Esophagus (tissue), 2 donors: ENCODE results near the gene ELN. TPM values are rescaled to one million over a fixed set of nuclear protein-coding genes. Genes with fewer than 3 reads are reported as not detected.
"Not testable (repeated sequence)": the region's sequence is repeated elsewhere in the genome, so short reads cannot be mapped to it uniquely, and the experiment has no call there.

Experiments used
- H3K27ac ChIP-seq, 2 donors: one replicate each; pipeline ENCODE4 v1.5.1; 2013; ENCODE audit warnings: low read depth in 2 of 2, mild to moderate bottlenecking in 2 of 2, inconsistent platforms in 1 of 2, low read length in 1 of 2, moderate library complexity in 1 of 2
- H3K27me3 ChIP-seq, 2 donors: one replicate each; pipeline ENCODE4 v1.6.1; 2013; ENCODE audit warnings: low read length in 2 of 2, control low read depth in 1 of 2, mild to moderate bottlenecking in 1 of 2; ENCODE audit not compliant: insufficient read depth in 2 of 2, control insufficient read depth in 1 of 2
- H3K36me3 ChIP-seq, 2 donors: one replicate each; pipeline ENCODE4 v1.6.1; 2013; ENCODE audit warnings: low read length in 1 of 2; ENCODE audit not compliant: control insufficient read depth in 2 of 2, insufficient read depth in 2 of 2
- H3K4me1 ChIP-seq, 2 donors: one replicate each; pipeline ENCODE4 v1.6.1; 2013; ENCODE audit warnings: low read length in 1 of 2; ENCODE audit not compliant: control insufficient read depth in 2 of 2, insufficient read depth in 2 of 2
- H3K4me3 ChIP-seq, 2 donors: one replicate each; pipeline ENCODE4 v1.5.1; 2013; ENCODE audit warnings: low read length in 2 of 2, mild to moderate bottlenecking in 2 of 2, low read depth in 1 of 2, moderate library complexity in 1 of 2
- H3K9me3 ChIP-seq, 2 donors: one replicate each; pipeline ENCODE4 v1.6.1; 2013; ENCODE audit warnings: mild to moderate bottlenecking in 2 of 2, low read depth in 1 of 2, low read length in 1 of 2, moderate library complexity in 1 of 2; ENCODE audit not compliant: control insufficient read depth in 2 of 2, insufficient read depth in 1 of 2
- WGBS, 2 donors: extraction: QIAGEN DNeasy Blood & Tissue Kit; methylation state at CpG; one replicate each; pipeline ENCODE4 v1.1.7; 2013; 5-methylcytosine and 5-hydroxymethylcytosine counted together
- polyA plus RNA-seq, 2 donors: library from polyadenylated mRNA; stranded (reverse); fragments of 200-250 nt; gene quantifications; one replicate each; pipeline ENCODE4 v1.2.3, GENCODE V29; 2013
- donor health status: healthy with polysubstance abuse.
- donor health status: Bipolar disorder and iron deficiency.

The ELN gene
- polyA plus RNA-seq, 2 donors, result 12.6 to 25.7 TPM

DNA sequence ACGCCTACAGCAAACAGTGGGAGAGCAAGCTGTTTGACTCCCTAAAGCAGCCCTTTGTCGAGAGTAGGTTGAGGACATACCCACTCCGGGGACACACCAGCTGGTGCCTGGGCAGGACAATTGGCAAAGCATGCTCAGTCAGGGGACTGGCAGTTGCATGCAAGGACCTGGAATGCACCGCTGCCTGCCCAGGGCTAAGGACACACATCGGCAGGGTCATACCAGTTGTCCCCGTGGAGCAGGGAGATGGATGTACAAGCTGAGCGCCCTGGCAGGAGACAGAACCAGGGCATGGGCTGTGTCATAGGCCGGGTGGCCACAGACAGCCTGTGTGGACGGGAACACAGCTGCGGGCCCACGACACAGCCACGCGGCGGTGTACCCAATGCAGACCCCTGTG is 18.3 kb upstream of the ELN start:
- Histone ChIP-seq H3K9me3 (no peaks in the 10 kb centered on the region), H3K4me1 (peaks cover 6 to 13% of the 10 kb centered on the region in 2 donors), H3K36me3 (no peaks in the 10 kb centered on the region), H3K4me3 (no peak overlapping the region), H3K27me3 (no peaks in the 10 kb centered on the region), H3K27ac (no peak overlapping the region)
- 88 to 89% methylated on average over 14 of the region's 14 CpGs for WGBS, 2 donors

DNA sequence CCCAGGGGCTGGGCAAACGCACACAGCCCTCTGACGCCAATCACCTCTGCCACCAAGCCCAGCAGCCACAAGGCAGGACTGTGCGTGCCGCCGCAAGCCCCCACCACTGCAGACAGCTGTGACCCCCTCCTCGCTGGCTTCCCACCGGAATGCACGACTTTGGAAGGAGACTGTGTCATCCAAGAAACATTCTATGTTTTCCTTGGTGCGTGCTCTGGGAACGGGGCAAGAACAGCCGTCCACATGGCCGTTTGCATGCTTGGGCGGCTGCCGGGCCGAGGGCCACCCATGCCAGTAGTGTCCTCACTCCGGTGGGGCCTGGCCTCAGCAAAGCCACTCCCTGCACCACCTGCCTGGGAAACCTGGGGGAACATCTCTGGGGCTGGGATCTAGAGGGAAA is 17.6 kb upstream of the ELN start:
- WGBS, 2 donors, result 62% methylated on average over 14 to 16 of the region's 16 CpGs
- Histone ChIP-seq H3K9me3 (no peaks in the 10 kb centered on the region), H3K27ac (no peak overlapping the region), H3K36me3 (no peaks in the 10 kb centered on the region), H3K4me3 (no peak overlapping the region), H3K27me3 (no peaks in the 10 kb centered on the region), H3K4me1 (peaks cover 6 to 13% of the 10 kb centered on the region in 2 donors)

DNA sequence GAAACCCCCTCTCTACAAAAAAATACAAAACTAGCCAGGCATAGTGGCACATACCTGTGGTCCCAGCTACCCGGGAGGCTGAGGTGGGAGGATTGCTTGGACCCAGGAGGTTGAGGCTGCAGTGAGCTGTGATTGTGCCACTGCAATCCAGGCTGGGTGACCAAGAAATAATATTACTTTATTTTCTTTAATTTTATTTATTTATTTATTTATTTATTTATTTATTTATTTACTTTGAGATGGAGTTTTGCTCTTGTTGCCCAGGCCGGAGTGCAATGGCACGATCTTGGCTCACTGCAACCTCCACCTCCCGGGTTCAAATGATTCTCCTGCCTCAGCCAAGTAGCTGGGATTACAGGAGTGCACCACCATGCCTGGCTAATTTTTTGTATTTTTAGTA is 16.6 kb upstream of the ELN start:
- H3K9me3 ChIP-seq, H3K36me3 ChIP-seq, H3K27ac ChIP-seq, H3K4me3 ChIP-seq, H3K27me3 ChIP-seq: not testable (repeated sequence)
- 90 to 91% methylated on average over 4 of the region's 4 CpGs for WGBS, 2 donors
- peaks cover 6 to 13% of the 10 kb centered on the region in 2 donors for H3K4me1 ChIP-seq

DNA sequence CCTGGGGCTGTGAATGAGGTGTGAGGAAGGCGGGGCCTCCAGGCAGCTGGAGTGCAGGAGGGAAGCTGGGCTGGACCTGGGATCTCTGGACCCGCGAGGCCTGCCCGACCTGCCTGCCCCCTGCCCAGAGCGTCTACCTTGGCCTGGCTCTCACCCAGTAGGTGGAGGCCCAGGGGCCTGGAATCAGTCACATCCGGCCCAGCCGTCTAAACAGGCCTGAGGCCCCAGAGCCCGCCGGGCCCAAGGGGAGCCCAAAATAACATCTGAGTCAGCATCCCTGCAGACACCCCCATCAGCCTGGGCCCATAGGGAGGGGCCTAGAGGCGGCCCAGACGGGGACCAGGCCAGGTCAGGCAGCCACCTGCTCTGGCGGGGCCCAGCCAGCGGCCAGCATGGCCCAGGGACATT is 15.1 kb upstream of the ELN start:
- Histone ChIP-seq H3K4me3 (no peak overlapping the region), H3K27me3 (no peaks in the 10 kb centered on the region), H3K27ac (no peak overlapping the region), H3K4me1 (peaks cover 6 to 13% of the 10 kb centered on the region in 2 donors), H3K9me3 (no peaks in the 10 kb centered on the region), H3K36me3 (no peaks in the 10 kb centered on the region)
- WGBS, 2 donors, result 41 to 52% methylated on average over 13 of the region's 13 CpGs

DNA sequence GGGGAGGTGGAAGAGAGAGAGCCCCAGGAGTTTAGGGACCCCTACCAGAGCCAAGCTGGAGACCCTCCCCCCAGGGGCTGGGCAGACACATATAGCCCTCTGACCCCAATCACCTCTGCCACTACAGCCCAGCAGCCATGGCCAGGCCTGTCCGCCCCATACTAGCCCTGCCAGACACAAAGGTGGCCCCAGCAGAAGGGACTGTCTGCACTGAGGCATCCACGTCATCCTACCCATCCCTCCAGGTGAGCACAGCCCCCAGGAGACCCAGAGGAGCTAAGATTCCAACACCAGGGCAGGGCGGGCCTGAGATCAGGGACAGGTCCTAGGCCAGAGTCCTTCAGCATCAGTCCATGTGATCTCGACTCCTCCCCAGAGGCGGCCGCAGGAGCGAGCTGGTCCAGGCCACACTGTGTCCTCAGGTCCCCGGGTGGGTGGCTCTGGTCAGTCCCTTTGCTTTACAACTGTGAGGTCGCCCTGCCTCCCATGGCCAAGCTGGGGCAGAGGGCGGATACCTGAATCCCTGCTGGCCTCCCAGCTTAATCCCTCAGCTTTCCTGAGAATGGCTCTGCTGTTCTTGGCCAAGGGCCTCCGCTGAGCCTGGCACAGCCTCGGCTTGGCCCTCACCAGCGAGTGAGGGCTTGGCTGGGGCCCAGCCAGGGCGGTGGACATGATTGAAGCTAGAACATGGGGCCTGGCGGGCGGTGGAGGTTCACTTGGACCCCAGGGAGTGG is 14.3 kb upstream of the ELN start:
- Histone ChIP-seq H3K36me3 (no peaks in the 10 kb centered on the region), H3K27ac (no peak overlapping the region)
- 57 to 62% methylated on average over 16 of the region's 16 CpGs for WGBS, 2 donors

DNA sequence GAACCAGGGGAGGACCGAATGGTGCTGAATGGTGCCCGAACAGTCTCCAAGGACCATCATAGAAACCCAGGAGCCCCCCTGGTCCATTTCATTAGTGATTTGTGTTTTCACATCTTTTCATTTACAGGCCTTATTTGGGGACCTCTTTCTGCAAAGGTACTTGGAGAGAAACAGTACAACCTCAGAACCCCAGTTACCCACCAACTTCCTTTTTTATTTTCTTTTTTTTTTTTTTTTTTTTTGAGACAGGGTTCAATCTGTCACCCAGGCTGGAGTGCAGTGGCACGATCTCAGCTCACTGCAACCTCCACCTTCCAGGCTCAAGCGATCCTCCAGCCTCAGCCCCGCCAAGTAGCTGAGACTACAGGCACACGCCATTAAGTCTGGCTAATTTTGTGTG is 13.0 kb upstream of the ELN start:
- Histone ChIP-seq H3K9me3 (no peaks in the 10 kb centered on the region), H3K4me1 (peaks cover 6 to 13% of the 10 kb centered on the region in 2 donors), H3K27ac (no peak overlapping the region), H3K27me3 (no peaks in the 10 kb centered on the region), H3K36me3 (no peaks in the 10 kb centered on the region), H3K4me3 (no peak overlapping the region)
- WGBS, 2 donors, result 78 to 84% methylated on average over 6 of the region's 6 CpGs

More for the DNA sequence above, 14.3 kb upstream of the ELN start:
- H3K4me3 ChIP-seq, result no peak overlapping the region
- no peaks in the 10 kb centered on the region for H3K9me3 ChIP-seq
- H3K27me3 ChIP-seq, result no peaks in the 10 kb centered on the region
- H3K4me1 ChIP-seq, result peaks cover 6 to 13% of the 10 kb centered on the region in 2 donors

DNA sequence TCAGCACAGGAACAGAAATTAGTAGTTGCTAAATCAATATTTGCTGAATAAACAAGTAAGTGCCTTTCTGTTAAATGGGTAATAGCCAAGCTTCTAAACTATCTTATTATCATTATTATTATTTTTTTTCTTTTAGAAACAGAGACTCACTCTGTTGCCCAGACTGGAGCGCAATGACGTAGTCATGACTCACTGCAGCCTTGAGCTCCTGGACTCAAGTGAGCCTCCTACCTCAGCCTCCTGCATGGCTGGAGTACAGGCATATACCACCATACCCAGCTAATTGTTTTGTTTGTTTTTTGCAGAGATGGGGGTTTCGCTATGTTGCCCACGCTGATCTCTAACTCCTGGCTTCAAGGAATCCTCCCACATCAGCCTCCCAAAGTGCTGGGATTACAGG is 12.3 kb upstream of the ELN start:
- Histone ChIP-seq H3K4me3 (no peak overlapping the region), H3K36me3 (no peaks in the 10 kb centered on the region), H3K9me3 (no peaks in the 10 kb centered on the region), H3K4me1 (peaks cover 6 to 13% of the 10 kb centered on the region in 2 donors), H3K27me3 (no peaks in the 10 kb centered on the region), H3K27ac (no peak overlapping the region)
- WGBS, 2 donors, result 92 to 93% methylated on average over 4 of the region's 4 CpGs

DNA sequence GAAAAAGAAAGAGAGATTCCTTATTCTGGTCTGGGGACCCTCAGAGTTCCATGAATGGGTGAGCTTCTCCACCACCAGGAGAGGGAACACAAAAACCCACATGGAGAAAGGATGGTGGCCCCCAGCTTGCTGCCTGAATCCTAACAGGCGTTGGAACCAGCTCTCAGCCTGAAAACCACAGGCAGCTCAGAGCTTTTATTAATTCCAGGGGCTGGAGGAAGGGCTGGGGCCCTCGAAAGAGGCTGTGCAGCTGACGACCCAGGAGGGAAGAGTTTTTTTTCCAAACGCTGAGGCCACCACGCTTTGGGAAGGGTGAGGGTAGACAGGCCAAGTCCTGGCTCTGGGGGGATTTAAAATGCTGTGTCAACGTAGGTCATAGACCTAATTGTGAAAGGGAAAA is 10.8 kb upstream of the ELN start:
- no peaks in the 10 kb centered on the region for H3K27me3 ChIP-seq
- WGBS, 2 donors, result 46 to 58% methylated on average over 6 of the region's 6 CpGs
- no peak overlapping the region for H3K4me3 ChIP-seq
- H3K9me3 ChIP-seq, result no peaks in the 10 kb centered on the region
- H3K4me1 ChIP-seq, result peaks cover 6 to 13% of the 10 kb centered on the region in 2 donors
- H3K27ac ChIP-seq, result no peak overlapping the region
- no peaks in the 10 kb centered on the region for H3K36me3 ChIP-seq

DNA sequence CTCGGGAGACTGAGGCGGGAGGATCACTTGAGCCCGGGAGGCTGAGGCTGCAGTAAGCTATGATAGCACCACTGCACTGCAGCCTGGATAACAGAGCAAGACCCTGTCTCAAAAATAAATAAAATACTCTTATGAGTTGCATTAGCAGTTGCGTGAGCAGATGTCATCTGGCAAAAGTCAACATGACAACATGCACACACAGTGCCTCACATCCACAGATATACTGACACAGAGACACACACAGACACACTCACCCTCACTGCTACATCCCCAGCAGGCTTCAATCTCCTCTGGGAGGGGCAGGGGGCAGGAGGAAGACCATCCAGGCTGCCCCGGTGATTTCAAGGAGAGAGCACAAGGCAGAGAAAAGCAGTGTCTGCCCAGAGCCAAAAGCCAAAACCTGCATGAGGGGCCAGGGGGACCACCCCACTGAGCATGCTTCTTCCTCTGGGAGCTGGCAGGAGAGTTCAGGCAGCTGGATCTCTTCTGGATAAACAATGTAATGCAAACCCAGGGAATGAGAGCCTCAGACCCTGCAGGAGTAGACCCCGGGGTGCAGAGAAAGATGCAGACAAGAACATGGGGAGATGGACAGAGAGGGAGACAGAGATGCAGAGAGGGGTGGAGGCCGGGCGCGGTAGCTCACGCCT is 9.6 kb upstream of the ELN start:
- Histone ChIP-seq H3K4me3 (no peak overlapping the region), H3K9me3 (no peaks in the 10 kb centered on the region), H3K27me3 (no peaks in the 10 kb centered on the region), H3K27ac (no peak overlapping the region), H3K36me3 (no peaks in the 10 kb centered on the region), H3K4me1 (peaks cover 0 to 9% of the 10 kb centered on the region in 2 donors)
- 76 to 84% methylated on average over 10 of the region's 10 CpGs for WGBS, 2 donors

DNA sequence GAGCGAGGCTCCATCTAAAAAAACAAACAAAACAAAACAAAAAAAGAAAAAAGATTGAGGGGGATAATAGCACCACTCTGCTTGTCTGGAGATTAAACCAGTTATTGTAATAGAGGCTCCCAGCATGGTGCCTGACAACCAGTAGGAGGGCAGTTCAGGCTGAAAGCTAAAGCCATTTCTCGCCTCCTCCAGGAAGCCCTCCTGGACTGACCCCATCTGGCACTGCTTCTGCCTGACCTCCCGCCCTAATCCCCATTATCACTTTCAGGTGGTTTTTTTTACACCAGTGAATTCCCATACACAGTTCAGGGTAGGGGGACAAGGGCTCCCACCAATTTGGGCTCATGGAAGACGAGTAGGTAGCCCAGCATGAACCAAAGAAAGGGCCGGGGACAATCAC is 8.8 kb upstream of the ELN start:
- 87 to 88% methylated on average over 5 of the region's 5 CpGs for WGBS, 2 donors
- no peaks in the 10 kb centered on the region for H3K36me3 ChIP-seq

More for the DNA sequence above, 8.8 kb upstream of the ELN start:
- Histone ChIP-seq H3K4me1 (peaks cover 0 to 8% of the 10 kb centered on the region in 2 donors), H3K4me3 (no peak overlapping the region), H3K27me3 (no peaks in the 10 kb centered on the region), H3K9me3 (no peaks in the 10 kb centered on the region), H3K27ac (no peak overlapping the region)
